GM12878 (cell line): ENCODE data around the gene ZMYND19. TPM values are rescaled to one million over a fixed set of nuclear protein-coding genes. Genes with fewer than 3 reads are reported as not detected.

Experiments used
- BACH1 ChIP-seq: fragments of 450-650 bp; IDR thresholded peaks from 2 replicates; pipeline ENCODE4 v1.6.1; 2017; ENCODE audit warnings: mild to moderate bottlenecking, borderline replicate concordance
- BHLHE40 ChIP-seq, 2 experiments: fragments of 450-650 bp in 1 of 2; IDR thresholded peaks; 2 replicates each; pipeline ENCODE4 v1.6.1; 2011 to 2017; ENCODE audit warnings: low read depth in 2 of 2, borderline replicate concordance in 1 of 2, improper control_type of control experiment in 1 of 2, low read length in 1 of 2, mild to moderate bottlenecking in 1 of 2
- CTCF ChIP-seq, 3 experiments: IDR thresholded peaks in 2 of 3; conservative IDR thresholded peaks in 1 of 3; 2 replicates each; pipeline ENCODE4 v1.5.1; 2011; ENCODE audit warnings: low read depth in 3 of 3, low read length in 3 of 3, mild to moderate bottlenecking in 3 of 3, control low read depth in 2 of 3, moderate library complexity in 2 of 3, inconsistent platforms in 1 of 3, mixed read lengths in 1 of 3; ENCODE audit not compliant: control insufficient read depth in 2 of 3, insufficient read depth in 1 of 3; ENCODE audit errors: extremely low read depth in 1 of 3
- FOXK2 ChIP-seq: fragments of 450-650 bp; IDR thresholded peaks from 2 replicates; pipeline ENCODE4 v1.6.1; 2017; ENCODE audit warnings: mild to moderate bottlenecking, moderate library complexity
- IKZF2 ChIP-seq, 2 experiments: fragments of 450-650 bp; IDR thresholded peaks; 2 replicates each; pipeline ENCODE4 v1.6.1; 2017; ENCODE audit warnings: mild to moderate bottlenecking in 2 of 2, moderate library complexity in 2 of 2
- IRF5 ChIP-seq: fragments of 450-650 bp; IDR thresholded peaks from 2 replicates; pipeline ENCODE4 v1.6.1; 2017; ENCODE audit warnings: borderline replicate concordance
- JUND ChIP-seq: IDR thresholded peaks from 2 replicates; pipeline ENCODE4 v1.6.1; 2012; ENCODE audit warnings: low read depth, mild to moderate bottlenecking, low read length, improper control_type of control experiment, moderate library complexity
- MEF2A ChIP-seq: IDR thresholded peaks from 2 replicates; pipeline ENCODE4 v1.6.1; 2011; ENCODE audit warnings: low read depth, mild to moderate bottlenecking, low read length, moderate library complexity; ENCODE audit not compliant: insufficient read depth
- NFYA ChIP-seq: IDR thresholded peaks from 2 replicates; pipeline ENCODE4 v1.6.1; 2011; ENCODE audit warnings: low read depth, mild to moderate bottlenecking, low read length, improper control_type of control experiment, borderline replicate concordance
- PAX5 ChIP-seq: IDR thresholded peaks from 2 replicates; pipeline ENCODE4 v1.6.1; 2011; ENCODE audit warnings: low read depth, low read length, borderline replicate concordance
- POLR2AphosphoS5 ChIP-seq: IDR thresholded peaks from 2 replicates; pipeline ENCODE4 v1.6.1; 2011; ENCODE audit warnings: mild to moderate bottlenecking, low read length, inconsistent platforms
- PRDM15 ChIP-seq: fragments of 450-650 bp; formaldehyde crosslinking; IDR thresholded peaks from 2 replicates; pipeline ENCODE4 v1.4.0; 2020; ENCODE audit warnings: mild to moderate bottlenecking, moderate library complexity
- RB1 ChIP-seq: fragments of 450-650 bp; formaldehyde crosslinking; IDR thresholded peaks from 2 replicates; pipeline ENCODE4 v1.6.1; 2017; ENCODE audit warnings: mild to moderate bottlenecking, borderline replicate concordance
- SPI1 ChIP-seq: IDR thresholded peaks from 2 replicates; pipeline ENCODE4 v1.6.1; 2011; ENCODE audit warnings: low read depth, mild to moderate bottlenecking, low read length, moderate library complexity, borderline replicate concordance; ENCODE audit not compliant: insufficient read depth
- SRF ChIP-seq, 2 experiments: IDR thresholded peaks; 2 replicates each; pipeline ENCODE4 v1.6.1; 2011; ENCODE audit warnings: low read depth in 2 of 2, low read length in 2 of 2, mild to moderate bottlenecking in 1 of 2, moderate library complexity in 1 of 2
- TARDBP ChIP-seq: IDR thresholded peaks from 2 replicates; pipeline ENCODE4 v1.6.1; 2016; ENCODE audit warnings: borderline replicate concordance
- USF1 ChIP-seq: IDR thresholded peaks from 2 replicates; pipeline ENCODE4 v1.6.1; 2011; ENCODE audit warnings: borderline replicate concordance, low read depth, mild to moderate bottlenecking, moderate library complexity, mixed read lengths, low read length; ENCODE audit not compliant: insufficient read depth; ENCODE audit errors: extremely low read length
- polyA plus RNA-seq, 11 experiments: library from polyadenylated mRNA; depleted of rRNA in 4 of 11; unstranded in 6 of 11; stranded (reverse) in 5 of 11; fragments of >200 nt; fragmentation: Nextera tagmentation in 4 of 11; fragmentation: Illumina TruSeq in 1 of 11; extraction: Ambion mirVana in 4 of 11; extraction: Trizol in 1 of 11; gene quantifications; 1 replicate in 1 of 11; 2 replicates in 10 of 11; pipeline versions ENCODE4 v1.2.1 to v1.2.3, GENCODE V29; 2011 to 2016; ENCODE audit warnings: inconsistent platforms in 2 of 11, missing spikeins in 2 of 11, low read depth in 1 of 11
- total RNA-seq, 4 experiments: library from RNA; depleted of rRNA in 3 of 4; stranded (reverse); fragments of >200 nt in 3 of 4; fragmentation: Illumina TruSeq in 1 of 4; extraction: Trizol in 1 of 4; gene quantifications; 2 replicates each; pipeline versions ENCODE4 v1.2.1 to v1.2.3, GENCODE V29; 2013 to 2021

ZMYND19 gene
- total and polyA plus RNA-seq, 10 of the 15 experiments (the other 5 are each of a cell fraction or from before 2014, with no cell fraction given): 0.84 to 54.8 (median 20.1) TPM

- TF ChIP-seq FOXK2: peak; percentile 54
- TF ChIP-seq CTCF (IDR thresholded peaks at IDR 0.05 in 2 of 3, conservative IDR thresholded peaks at IDR 0.05 in 1 of 3; ENCODE audit: control insufficient read depth in 2 of 3, extremely low read depth in 1 of 3, insufficient read depth in 1 of 3, low read depth in 3 of 3, low read length in 3 of 3): peak; percentile 18 to 53 (median 38); a peak in 4 of 6 replicates
- TF ChIP-seq PAX5: peak; percentile 85
- TF ChIP-seq IKZF2 (IDR thresholded peaks at IDR 0.05): no peak; a peak in 1 of 4 replicates
- no peak for TF ChIP-seq JUND
- TF ChIP-seq IRF5: no peak
- TF ChIP-seq USF1: no peak
- TF ChIP-seq BHLHE40 (IDR thresholded peaks at IDR 0.05; ENCODE audit: borderline replicate concordance in 1 of 2, low read depth in 2 of 2, low read length in 1 of 2): peak in 1 of 2 experiments; percentile 45; a peak in 1 of 4 replicates
- TF ChIP-seq SPI1: no peak
- TF ChIP-seq SRF (IDR thresholded peaks at IDR 0.05; ENCODE audit: low read depth in 2 of 2, low read length in 2 of 2): no peak
- no peak for TF ChIP-seq NFYA
- no peak for TF ChIP-seq POLR2AphosphoS5
- TF ChIP-seq TARDBP: no peak
- TF ChIP-seq PRDM15 (CRISPR knock-in tag): no peak
- no peak for TF ChIP-seq RB1
- 0 out of 2 replicates have a peak, but pooled peaks have one; percentile 8 for TF ChIP-seq BACH1
- no peak for TF ChIP-seq MEF2A
These were observed 14.4 kb downstream of the ZMYND19 start (continued) for GRCh38 chr9:137575716-137576411.
